GM19025 (cell line): ENCODE data around the gene COL7A1.
A peak's percentile ranks its signal among the peaks of the same experiment; 100 is the strongest.

Experiments used
- ATAC-seq: cut with Tn5 transposase; IDR thresholded peaks from one replicate; pipeline ENCODE4 v1.9.1; 2021; ENCODE audit warnings: mild to moderate bottlenecking, low read depth, moderate library complexity; ENCODE audit not compliant: unreplicated experiment

COL7A1 gene

DNA sequence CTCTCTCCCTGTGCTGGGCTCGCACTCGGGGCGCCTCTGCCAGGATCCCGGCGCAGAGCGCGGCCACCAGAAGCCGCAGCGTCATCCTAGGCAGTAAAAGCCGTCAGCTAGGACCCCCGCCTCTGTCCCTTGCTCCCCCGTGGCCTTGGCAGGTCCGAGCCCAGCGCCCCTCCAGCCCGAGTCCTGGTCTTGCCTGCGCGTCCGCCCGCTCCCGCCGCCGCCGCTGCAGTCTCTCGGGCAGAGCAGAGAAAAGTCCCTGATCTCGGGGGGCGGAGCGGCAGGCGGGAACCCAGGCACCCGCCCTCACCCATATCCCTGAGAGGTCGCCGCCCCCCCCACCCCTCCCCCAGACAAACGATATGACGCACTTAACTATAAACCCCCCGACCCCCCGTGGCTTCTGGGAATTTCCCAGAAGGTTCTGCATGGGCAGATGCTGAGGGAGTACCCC lies at the start of gene COL7A1:
Gene COL7A1, minus strand, starts transcription at position 255 of the 451 bp plus-strand sequence. Its CDS starts 170 bp downstream, at position 85.
- ATAC-seq, result no peak

DNA sequence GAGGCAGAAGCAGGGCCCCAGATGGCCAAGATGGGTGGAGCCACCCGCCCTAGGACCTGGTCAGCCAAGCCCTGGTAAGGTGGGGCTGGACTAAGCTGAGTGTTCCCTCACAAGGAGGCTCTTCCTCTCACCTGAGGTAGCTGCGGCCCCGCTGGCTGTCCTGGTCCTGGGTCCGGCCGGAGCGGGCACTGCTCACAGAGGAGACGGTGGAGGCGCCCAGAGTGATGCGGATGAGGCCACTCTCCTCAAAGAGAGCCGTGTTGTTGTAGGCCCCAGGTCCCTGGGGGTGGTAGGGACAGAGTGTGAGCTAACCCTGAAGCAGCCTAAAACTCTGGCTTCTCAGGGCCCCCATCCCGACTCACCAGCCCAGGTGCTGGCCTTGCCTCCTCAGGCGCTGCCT lies 47.5 kb upstream of the COL7A1 start:
- no peak for ATAC-seq

DNA sequence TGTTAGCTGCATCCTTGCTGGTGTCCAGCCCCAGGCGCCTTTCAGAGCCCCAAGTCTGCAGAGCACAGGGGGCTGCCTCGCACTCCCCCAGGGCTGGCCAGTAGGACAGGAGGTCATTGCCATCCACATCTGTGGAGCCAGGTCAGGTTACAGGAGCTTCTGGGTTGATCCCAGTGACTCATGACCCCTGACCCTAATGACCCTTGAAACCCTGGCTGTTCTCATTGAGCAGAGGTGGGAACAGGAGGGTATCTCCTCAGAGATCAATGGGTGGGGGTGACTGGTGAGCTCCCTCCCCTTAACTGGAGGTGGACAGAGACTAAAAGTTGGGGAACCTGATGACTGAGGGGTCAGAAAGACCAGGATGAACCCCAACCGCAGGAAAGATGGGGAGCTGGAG lies 46.3 kb upstream of the COL7A1 start:
- no peak for ATAC-seq

- ATAC-seq, result no peak
These were observed 44.9 kb upstream of the COL7A1 start for GRCh38 chr3:48639944-48640606.

DNA sequence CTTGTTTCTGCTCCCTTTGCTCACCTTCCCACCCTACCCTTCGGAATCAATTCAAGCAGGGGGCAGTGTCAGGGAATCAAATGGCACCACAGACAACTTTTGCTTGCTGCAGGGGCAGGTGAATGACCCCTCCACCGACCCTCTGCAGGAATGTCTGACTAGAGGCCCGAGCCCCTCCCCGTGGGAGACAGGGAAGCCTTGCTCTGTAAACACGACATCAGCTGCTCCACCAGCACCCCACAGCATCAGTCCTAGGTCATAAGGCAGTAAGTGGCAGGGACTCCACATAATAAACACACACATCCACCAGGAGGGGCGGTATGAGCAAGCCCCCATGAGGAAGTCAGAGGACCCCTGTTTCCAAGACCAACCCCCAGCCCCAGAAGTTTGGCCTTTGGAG lies 42.2 kb upstream of the COL7A1 start:
- no peak for ATAC-seq

DNA sequence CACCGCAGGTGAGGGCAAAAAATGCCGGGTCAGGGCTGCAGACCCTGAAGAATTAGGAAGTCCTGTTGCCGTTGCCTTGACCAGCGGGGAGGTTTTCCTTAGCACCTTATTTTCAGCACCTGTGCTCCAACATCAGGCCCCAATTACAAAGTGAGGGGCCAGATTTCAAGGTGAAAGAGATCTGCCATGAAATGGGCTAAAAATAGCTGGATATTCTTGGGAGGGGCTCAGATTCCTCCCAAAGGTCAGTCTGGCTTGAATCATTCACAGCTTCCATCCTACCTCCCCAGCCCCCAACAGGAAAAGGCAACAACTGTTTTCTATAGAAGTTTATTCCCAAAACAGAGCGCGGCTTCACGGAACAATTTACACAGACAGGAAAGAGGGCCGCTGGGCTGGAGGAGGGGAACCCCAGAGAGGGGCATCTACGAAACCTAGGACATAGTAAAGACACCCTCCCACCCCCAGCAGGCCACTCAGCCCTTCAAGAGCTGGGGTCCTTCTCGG lies 41.1 kb upstream of the COL7A1 start:
- ATAC-seq, result no peak

GRCh38 chr3:48635222-48636021 lies 40.3 kb upstream of the COL7A1 start, which contains the start of gene SLC26A6:
SLC26A6 (minus strand) TSS chr3:48635461; CDS start chr3:48635393, 68 bp downstream.
- ATAC-seq, result peak; percentile 93

GRCh38 chr3:48634661-48635221 lies 39.6 kb upstream of the COL7A1 start:
- peak; percentile 5 for ATAC-seq

- ATAC-seq, result no peak
These were observed 38.6 kb upstream of the COL7A1 start for GRCh38 chr3:48633743-48634142.

GRCh38 chr3:48633256-48633655 lies 38.1 kb upstream of the COL7A1 start:
- no peak for ATAC-seq

DNA sequence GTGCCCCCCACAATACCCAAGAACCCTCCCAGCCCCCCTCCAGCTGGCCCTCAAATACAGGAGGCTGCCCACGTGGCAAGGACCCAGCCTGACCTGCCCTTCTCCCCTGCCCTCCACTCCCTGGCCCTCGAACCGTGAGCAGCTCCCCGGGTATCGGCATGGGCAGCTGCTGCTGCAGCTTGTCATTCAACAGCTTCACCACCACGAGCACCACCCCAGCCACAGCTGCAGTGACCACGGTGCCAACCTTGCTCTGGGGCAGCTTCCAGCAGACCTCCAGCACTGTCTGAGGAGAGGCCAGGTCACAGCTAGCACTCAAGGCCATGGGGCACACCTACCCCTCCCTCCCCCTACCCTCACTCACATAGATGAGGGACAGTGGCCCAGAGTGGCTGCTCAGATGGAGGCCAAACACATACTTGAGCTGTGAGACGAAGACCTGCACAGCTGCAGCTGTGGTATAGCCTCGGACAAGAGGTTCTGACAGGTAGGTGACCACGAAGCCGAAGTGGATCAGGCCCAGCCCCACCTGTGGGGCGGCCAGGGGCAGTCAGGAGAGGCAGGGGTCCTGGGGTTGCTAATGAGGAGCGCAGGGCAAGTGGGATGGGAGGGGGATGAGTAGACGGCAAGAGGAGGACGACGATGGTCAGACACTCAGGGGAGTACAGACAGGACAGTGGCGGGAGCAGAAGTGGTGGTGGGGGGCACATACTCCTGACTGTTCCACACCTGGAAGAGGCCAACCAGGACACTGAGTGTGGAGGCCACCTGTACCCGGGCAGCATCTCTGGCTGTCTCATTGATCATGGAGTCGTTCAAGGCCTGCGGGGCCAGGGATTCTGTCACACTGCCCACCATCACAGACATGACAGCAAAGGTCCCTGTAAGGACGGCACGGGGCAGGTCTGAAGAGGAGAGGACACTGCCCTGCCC lies 36.7 kb upstream of the COL7A1 start:
- no peak for ATAC-seq

DNA sequence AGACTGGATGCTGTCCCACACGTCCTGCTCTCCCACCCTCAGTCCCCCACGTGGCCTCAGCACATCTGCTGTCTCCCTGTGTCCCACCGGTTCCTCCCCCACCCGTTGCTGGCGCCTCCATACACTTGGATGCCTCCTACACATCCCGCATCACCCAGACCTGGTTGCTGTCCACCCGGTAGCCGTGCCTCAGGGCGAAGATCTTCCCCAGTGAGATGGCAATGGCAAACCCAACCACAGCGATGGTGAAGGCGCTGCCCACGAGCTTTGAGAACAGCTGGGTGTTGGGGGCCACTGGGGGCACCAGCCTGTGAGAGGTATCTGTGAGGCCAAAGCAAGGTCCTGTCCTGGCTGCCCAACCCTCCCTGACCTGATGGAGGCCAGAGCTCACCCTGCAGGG lies 35.7 kb upstream of the COL7A1 start:
- no peak for ATAC-seq

DNA sequence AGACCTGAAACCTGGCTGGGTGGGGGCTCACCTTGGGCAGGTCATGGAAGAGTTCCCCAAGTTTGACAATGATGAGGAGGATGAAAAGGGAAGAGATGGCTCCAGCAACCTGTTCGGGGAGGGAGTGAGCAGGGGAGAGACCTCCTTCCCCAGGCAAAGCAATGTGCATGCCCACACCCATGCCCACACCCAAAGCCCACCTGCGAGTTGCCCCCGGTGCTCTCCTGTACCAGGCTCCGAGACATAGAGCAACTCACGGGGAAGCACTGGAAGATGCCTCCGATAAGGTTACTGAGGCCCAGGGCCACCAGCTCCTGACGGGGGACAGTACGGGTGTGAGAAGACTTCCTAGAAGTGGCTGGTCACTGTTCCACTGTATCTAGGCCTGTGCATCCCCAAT lies 35.3 kb upstream of the COL7A1 start:
- ATAC-seq, result no peak

DNA sequence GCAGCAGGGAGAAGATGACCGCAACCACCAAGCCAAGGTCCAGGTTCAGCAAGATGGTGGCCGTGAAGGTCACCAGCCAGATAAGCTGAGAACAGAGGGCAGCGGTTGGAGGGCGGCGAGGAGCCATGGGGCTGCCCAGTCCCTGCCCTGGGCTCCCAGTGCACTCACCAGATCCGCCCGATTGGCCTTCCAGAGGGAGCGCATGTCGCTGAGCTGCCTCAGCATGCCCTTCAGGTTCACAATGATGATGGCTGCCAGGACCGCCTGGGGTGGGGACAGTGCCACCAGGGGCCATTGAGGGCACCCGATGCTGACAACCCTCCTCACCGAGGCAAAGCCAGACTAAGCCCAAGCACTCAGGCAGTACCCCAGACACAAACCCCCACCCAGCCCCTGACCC lies 34.8 kb upstream of the COL7A1 start:
- ATAC-seq, result no peak

- no peak for ATAC-seq
These were observed 33.3 kb upstream of the COL7A1 start for GRCh38 chr3:48628277-48629017.

- no peak for ATAC-seq
These were observed 30.5 kb upstream of the COL7A1 start for GRCh38 chr3:48625600-48625999.

DNA sequence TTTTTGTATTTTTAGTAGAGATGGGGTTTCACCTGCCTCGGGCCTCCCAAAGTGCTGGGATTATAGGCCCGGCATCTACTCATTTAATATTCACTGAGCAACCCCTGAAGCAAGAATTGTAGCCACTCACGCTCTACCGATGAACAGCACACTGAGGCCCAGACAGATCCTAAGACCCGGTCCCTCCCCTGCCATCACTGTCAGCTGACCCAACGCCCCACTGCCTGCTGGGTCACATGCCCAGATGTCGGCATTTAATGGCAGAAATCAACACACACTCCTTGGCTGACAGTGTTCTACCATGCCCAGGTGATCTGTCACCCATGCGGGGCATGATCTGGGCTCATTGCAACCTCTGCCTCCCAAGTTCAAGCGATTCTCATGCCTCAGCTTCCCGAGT lies 29.6 kb upstream of the COL7A1 start:
- no peak for ATAC-seq

DNA sequence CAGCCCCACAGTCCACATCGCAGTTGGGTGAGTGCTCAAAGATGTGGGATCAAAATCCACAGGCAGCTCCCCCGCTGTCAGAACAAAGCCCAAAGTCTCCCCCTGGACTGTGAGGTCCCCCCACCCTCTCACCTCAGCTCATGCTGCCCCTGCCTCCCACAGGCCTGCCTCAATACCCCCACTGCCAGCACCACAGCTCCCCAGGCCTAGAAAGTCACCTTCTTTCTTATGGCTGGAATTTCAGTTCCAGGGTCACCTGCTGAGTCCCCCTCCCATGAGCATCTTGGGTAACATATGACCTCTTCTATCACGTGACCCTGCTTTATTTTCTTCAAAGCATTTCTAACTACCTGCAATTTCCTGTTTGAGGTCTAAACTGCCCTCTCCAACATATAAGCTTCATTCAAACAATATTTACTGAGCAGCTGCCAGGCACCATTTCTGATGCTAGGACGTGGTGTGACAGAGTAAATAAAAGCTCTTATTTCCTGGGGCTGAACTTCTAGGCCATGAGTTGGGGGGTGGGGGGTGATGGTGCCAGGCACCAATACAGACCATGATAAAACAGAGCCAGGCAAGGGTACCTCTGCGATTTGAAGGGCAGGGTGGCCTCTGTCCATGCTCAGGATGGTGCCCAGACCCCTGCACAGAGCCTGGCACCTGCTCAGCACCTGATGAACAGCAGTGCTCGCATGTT lies 28.9 kb upstream of the COL7A1 start:
- no peak for ATAC-seq

- no peak for ATAC-seq
These were observed 26.3 kb upstream of the COL7A1 start, which contains the start of gene TMEM89 for GRCh38 chr3:48621461-48621869. TMEM89 (minus strand) TSS chr3:48621769; CDS start chr3:48621756, 13 bp downstream.
